Measurements from ENCODE around the gene BACH1. TPM values are rescaled to one million over a fixed set of nuclear protein-coding genes. Genes with fewer than 3 reads are reported as not detected.
"Not testable (repeated sequence)": the region's sequence is repeated elsewhere in the genome, so short reads cannot be mapped to it uniquely, and the experiment has no call there.

BACH1 gene
- 93.8 and 95.0 TPM in 2 replicates for total RNA-seq
- long read RNA-seq, full-length matches to known transcripts = 12 of 73 reads
- long read RNA-seq, partial matches to known transcripts = 34 of 73 reads
- long read RNA-seq, other reads (novel, unspliced or antisense) = 27 of 73 reads

DNA sequence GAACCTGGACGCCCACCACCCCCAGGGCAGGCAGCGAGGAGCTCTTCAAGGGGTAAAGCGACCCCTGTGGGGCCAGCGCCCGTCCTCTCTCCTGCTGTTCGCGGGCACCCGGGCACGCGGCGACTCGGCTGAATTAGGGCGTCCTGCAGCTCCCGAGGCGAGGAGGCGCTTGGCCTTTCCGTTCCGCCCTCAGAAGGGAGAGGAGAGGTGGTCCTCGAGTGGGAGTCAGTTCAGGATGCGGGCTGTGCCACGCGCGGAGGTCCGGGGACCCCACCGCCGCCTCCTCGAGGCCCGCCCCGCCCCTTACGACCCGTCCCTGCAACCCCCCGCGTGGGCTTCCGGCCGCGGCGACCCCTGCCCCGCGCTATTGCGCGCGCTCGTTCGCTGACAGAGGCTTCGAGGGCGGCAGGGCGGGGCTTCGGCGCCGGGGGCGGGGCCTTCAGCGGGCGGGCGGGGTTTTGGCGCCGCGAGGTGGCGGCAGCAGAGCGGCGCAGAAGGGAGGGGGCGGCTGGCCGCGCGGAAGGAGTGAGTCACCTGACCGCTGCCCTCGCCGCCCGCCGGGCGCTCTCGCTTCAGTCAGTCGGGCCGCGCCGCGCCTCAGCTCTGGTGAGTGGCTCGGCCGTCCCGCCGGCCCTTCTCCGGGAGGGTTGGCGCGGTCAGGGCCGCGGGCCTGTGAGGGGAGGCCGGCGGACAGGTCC is at the start of gene BACH1:
TSS of gene BACH1 (plus strand) at position 575 of the 698 bp plus-strand sequence. CDS start 22,359 bp downstream, outside the sequence.
- peaks cover 51% of the 10 kb centered on the region for H3K4me1 Mint-ChIP-seq (ENCODE audit: unreplicated experiment)
- no peaks in the 10 kb centered on the region for H3K36me3 Mint-ChIP-seq (ENCODE audit: unreplicated experiment)
- peak; percentile 97 for DNase-seq (ENCODE audit: extremely low spot score, unreplicated experiment)
- no peaks in the 10 kb centered on the region for H3K27me3 Mint-ChIP-seq (ENCODE audit: unreplicated experiment)
- TF ChIP-seq, protein P1, sequence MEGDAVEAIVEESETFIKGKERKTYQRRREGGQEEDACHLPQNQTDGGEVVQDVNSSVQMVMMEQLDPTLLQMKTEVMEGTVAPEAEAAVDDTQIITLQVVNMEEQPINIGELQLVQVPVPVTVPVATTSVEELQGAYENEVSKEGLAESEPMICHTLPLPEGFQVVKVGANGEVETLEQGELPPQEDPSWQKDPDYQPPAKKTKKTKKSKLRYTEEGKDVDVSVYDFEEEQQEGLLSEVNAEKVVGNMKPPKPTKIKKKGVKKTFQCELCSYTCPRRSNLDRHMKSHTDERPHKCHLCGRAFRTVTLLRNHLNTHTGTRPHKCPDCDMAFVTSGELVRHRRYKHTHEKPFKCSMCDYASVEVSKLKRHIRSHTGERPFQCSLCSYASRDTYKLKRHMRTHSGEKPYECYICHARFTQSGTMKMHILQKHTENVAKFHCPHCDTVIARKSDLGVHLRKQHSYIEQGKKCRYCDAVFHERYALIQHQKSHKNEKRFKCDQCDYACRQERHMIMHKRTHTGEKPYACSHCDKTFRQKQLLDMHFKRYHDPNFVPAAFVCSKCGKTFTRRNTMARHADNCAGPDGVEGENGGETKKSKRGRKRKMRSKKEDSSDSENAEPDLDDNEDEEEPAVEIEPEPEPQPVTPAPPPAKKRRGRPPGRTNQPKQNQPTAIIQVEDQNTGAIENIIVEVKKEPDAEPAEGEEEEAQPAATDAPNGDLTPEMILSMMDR (IDR thresholded peaks at IDR 0.05) = peak; percentile 68
- peaks cover 7% of the 10 kb centered on the region for H3K9me3 Mint-ChIP-seq (ENCODE audit: unreplicated experiment)
- H3K27ac Mint-ChIP-seq (ENCODE audit: unreplicated experiment) = peak within 1 kb of the TSS; percentile 94
- peak within 1 kb of the TSS; percentile 90 for H3K4me3 Mint-ChIP-seq (ENCODE audit: unreplicated experiment)

DNA sequence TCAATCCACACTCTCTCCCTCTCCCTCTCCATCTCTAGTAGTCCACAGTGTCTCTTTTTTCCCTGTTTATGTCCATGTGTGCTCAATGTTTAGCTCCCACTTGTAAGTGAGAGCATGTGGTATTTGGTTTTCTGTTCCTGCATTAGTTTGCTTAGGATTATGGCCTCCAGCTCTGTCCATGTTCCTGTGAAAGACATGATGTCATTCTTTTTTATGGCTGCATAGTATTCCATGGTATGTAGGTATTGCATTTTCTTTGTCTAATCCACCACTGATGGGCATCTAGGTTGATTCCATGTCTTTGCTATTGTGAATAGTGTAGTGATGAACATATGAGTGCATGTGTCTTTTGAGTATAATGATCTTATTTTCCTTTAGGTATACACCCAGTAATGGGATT is 49.4 kb upstream of the BACH1 start:
- not testable (repeated sequence) for H3K4me1 Mint-ChIP-seq (ENCODE audit: unreplicated experiment); H3K36me3 Mint-ChIP-seq (ENCODE audit: unreplicated experiment); DNase-seq (ENCODE audit: extremely low spot score, unreplicated experiment); H3K27me3 Mint-ChIP-seq (ENCODE audit: unreplicated experiment); H3K4me3 Mint-ChIP-seq (ENCODE audit: unreplicated experiment); H3K27ac Mint-ChIP-seq (ENCODE audit: unreplicated experiment)
- H3K9me3 Mint-ChIP-seq (ENCODE audit: unreplicated experiment) = peaks cover 18% of the 10 kb centered on the region

DNA sequence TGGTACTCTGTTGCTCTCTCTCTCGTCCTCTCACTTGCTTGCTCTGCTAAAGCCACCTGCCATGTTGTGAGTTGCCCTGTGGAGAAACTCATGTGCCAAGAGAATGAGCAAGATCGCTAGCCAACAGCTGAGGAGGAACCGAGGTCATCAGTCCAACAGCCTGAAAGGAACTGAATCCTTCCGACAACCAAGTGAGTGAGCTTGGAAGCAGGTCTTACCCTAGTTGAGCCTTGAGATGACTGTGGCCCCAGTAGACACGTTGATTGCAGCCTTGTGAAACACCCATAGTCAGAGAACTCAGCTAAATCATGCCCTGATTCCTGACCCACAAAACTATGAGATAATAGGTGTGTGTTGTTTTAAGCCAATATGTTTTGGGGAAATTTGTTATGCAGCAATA is 48.1 kb upstream of the BACH1 start:
- Mint-ChIP-seq H3K4me1 (ENCODE audit: unreplicated experiment) (peaks cover 2% of the 10 kb centered on the region), H3K27me3 (ENCODE audit: unreplicated experiment) (no peaks in the 10 kb centered on the region), H3K27ac (ENCODE audit: unreplicated experiment) (no peak overlapping the region), H3K36me3 (ENCODE audit: unreplicated experiment) (peaks cover 6% of the 10 kb centered on the region), H3K9me3 (ENCODE audit: unreplicated experiment) (peaks cover 19% of the 10 kb centered on the region), H3K4me3 (ENCODE audit: unreplicated experiment) (no peak overlapping the region)
- TF ChIP-seq, protein P1 (IDR thresholded peaks at IDR 0.05) = no peak
- no peak for DNase-seq (ENCODE audit: extremely low spot score, unreplicated experiment)

DNA sequence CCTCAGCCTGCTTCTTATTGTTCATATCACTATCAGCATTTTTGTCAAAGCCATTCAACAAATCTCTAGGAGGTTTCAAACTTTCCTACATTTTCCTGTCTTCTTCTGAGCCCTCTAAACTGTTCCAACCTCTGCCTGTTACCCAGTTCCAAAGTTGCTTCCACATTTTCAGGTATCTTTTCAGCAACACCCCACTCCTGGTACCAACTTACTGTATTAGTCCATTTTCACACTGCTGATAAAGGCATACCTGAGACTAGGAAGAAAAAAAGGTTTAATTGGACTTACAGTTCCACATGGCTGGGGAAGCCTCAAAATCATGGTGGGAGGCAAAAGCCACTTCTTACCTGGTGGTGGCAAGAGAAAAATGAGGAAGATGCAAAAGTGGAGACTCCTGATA is 44.9 kb upstream of the BACH1 start:
- not testable (repeated sequence) for H3K4me1 Mint-ChIP-seq (ENCODE audit: unreplicated experiment); DNase-seq (ENCODE audit: extremely low spot score, unreplicated experiment); H3K4me3 Mint-ChIP-seq (ENCODE audit: unreplicated experiment); H3K27me3 Mint-ChIP-seq (ENCODE audit: unreplicated experiment); H3K36me3 Mint-ChIP-seq (ENCODE audit: unreplicated experiment); H3K27ac Mint-ChIP-seq (ENCODE audit: unreplicated experiment)
- peaks cover 26% of the 10 kb centered on the region for H3K9me3 Mint-ChIP-seq (ENCODE audit: unreplicated experiment)

DNA sequence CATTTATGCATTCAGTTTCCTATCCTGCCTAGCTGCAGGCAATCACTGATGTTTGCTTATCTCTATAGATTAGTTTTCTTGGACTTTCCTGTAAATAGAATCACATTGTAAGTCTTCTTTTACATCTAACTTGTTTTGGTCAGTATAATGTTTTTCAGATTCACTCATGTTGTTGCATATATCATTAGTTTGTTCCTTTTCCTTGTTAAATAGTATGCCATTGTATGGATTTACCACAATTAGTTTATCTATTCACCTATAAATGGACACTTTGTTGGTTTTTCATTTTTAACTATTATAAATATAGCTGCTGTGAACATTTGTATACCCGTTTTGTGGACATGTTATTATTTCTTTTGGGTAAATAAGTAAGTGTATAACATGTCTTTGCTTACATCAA is 44.2 kb upstream of the BACH1 start:
- Mint-ChIP-seq H3K27ac (ENCODE audit: unreplicated experiment) (no peak overlapping the region), H3K9me3 (ENCODE audit: unreplicated experiment) (peaks cover 26% of the 10 kb centered on the region), H3K4me3 (ENCODE audit: unreplicated experiment) (no peak overlapping the region), H3K4me1 (ENCODE audit: unreplicated experiment) (peaks cover 14% of the 10 kb centered on the region), H3K27me3 (ENCODE audit: unreplicated experiment) (no peaks in the 10 kb centered on the region), H3K36me3 (ENCODE audit: unreplicated experiment) (peaks cover 6% of the 10 kb centered on the region)
- DNase-seq (ENCODE audit: extremely low spot score, unreplicated experiment) = no peak
- TF ChIP-seq, protein P1 (IDR thresholded peaks at IDR 0.05) = no peak

DNA sequence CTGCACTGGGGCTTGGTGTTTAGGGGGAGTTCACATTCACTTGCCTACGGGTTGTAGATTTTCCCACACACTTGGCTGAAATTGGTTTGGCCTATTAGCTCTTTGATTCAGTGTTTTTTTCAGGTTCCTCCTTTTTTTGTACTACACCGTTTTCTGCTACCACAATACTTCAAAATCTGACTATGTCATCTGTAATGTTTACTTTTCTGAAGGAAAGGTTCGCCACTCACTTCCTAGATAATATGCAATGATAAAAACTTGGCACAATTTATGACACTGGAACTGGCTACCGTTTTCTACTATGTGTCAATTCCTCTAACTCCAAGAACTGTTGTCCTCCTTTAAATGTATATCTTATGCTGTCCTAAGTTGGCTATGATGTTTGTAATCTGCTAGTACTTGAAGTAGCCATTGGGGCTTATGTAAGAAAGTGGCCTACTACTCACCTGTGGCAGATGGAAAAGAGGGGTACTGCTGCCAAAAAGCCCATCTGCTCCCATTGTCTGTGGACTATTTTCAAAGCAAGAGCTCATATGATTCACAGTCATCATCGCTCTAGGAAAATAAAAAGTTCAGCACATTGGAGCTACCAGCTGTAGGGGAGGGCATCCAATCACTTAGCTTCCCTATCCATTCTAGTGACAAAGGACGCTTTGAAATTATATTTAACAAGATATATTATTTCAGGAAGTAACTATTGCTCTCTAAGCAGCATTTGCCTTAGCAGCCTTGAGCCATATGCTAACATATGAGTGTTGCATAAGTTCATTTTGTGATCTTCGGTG is 42.4 kb upstream of the BACH1 start:
- Mint-ChIP-seq H3K27ac (ENCODE audit: unreplicated experiment) (no peak overlapping the region), H3K4me3 (ENCODE audit: unreplicated experiment) (no peak overlapping the region), H3K36me3 (ENCODE audit: unreplicated experiment) (peaks cover 6% of the 10 kb centered on the region), H3K9me3 (ENCODE audit: unreplicated experiment) (peaks cover 22% of the 10 kb centered on the region), H3K27me3 (ENCODE audit: unreplicated experiment) (no peaks in the 10 kb centered on the region), H3K4me1 (ENCODE audit: unreplicated experiment) (peaks cover 18% of the 10 kb centered on the region)
- no peak for DNase-seq (ENCODE audit: extremely low spot score, unreplicated experiment)
- TF ChIP-seq, protein P1 (IDR thresholded peaks at IDR 0.05) = no peak

All from osteocyte (in vitro differentiated cells).